NCI-H526 treated with DMSO at 0.1 percent for 48 hours (cell line): ENCODE results near the gene GPR37L1.
"Not testable (repeated sequence)": the region's sequence is repeated elsewhere in the genome, so short reads cannot be mapped to it uniquely, and the experiment has no call there.

Source experiments
- DNase-seq: peaks from one replicate; lab custom pipeline; 2025; lab: John Stamatoyannopoulos, UW

The GPR37L1 gene

DNA sequence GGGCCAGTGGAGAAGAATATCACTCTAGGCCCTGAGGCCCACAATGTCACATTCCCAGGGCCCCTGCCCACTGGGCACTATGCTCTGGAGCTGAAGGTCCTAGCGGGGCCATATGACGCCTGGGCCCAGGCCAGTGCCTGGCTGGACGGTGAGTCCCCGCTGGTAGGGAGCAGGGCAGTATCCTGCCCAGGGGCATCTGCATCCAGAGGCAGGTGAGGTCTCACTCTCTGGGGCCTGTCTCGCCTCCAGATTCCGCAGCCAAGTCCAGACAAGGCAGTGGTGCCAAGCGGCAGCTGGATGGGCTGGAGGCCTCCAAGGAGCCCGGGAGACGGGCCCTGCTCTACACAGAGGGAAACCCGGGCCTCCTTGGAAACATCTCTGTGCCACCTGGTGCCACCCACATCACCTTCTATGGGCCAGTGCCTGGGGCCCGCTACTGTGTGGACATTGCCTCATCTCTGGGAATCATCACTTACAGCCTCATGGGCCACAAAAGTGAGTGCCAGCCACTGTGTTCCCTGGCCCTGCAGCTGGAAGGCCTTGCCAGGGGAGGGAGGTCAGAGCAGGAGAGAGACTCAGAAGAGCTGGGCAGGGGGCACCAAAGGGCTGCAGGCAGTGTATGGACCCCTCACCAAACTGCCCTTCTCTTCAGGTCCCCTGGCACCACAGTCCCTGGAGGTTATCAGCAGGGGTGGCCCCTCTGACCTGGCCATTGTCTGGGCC is 48.7 kb downstream of the GPR37L1 start:
- DNase-seq = no peak

DNA sequence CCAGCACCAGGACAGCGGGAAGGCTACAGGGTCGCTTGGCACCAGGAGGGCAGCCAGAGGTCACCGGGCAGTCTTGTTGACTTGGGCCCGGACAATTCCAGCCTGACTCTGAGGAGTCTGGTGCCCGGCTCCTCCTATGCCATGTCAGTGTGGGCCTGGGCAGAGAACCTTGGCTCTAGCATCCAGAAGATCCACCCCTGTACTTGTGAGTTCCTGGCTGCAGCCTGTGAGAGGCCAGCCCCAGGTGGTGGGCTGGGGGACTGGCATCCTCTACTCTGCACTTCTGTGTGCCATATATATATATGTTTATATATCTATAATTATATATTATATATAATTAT is 49.3 kb downstream of the GPR37L1 start:
- DNase-seq = no peak

DNA sequence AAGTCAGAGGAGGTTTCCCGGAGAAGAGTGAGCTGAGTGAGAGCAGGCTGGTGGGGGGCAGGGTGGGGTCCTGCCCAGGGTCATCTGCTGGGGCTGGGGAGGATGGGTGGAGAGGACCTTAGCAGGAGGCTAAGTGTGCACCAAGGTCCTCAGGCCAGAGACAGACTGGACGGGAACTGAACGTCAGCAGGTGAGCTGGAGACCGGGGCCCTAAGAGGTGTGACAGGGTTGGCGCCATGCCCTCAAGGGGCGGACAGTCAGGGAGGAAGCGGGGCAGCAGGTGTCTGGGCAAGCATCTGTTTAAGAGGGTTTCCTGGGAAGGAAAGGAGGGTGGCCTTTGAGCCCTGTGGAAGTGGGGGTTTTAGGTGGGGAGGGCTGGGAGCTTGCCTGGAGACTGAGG is 51.3 kb downstream of the GPR37L1 start:
- DNase-seq = no peak

DNA sequence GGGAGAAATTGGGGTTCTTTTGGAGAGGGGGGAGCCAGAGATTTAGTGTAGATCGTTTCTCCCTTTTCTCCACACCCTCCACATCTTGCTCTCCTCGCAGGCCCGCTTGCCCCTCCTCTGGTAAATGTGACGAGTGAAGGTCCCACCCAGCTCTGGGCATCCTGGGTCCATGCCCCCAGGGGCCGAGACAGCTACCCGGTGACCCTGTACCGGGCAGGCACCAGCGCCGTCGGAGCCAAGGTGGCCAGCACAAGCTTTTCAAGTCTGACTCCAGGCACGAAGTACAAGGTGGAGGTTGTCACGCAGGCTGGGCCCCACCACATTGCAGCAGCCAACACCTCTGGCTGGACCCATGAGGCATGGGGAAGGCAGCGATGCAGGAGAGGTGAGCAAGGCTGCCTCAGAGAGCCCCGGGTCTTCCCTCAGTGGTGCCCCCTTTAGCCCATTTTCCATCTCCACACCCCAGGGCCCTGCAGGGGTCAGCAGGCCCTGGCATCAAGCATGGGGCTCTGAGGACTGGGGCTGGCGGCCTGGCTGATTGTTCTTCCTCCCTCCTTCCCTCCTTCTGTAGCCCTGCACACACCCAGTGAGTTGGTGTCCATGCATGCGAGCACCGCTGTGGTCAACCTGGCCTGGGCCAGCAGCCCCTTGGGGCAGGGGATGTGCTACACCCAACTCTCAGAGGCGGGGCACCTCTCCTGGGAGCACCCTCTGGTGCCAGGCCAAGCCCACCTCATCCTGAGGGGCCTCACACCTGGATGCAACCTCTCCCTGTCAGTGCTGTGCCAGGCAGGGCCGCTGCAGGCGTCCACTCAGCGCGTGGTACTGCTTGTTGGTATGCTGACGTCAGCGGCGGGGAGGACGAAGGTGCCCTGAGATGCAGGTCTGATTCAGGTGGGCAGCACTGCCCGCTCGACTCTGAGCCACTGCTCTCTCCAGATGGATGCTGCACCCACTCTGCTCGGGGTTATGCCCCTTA is 54.5 kb downstream of the GPR37L1 start:
- no peak for DNase-seq

DNA sequence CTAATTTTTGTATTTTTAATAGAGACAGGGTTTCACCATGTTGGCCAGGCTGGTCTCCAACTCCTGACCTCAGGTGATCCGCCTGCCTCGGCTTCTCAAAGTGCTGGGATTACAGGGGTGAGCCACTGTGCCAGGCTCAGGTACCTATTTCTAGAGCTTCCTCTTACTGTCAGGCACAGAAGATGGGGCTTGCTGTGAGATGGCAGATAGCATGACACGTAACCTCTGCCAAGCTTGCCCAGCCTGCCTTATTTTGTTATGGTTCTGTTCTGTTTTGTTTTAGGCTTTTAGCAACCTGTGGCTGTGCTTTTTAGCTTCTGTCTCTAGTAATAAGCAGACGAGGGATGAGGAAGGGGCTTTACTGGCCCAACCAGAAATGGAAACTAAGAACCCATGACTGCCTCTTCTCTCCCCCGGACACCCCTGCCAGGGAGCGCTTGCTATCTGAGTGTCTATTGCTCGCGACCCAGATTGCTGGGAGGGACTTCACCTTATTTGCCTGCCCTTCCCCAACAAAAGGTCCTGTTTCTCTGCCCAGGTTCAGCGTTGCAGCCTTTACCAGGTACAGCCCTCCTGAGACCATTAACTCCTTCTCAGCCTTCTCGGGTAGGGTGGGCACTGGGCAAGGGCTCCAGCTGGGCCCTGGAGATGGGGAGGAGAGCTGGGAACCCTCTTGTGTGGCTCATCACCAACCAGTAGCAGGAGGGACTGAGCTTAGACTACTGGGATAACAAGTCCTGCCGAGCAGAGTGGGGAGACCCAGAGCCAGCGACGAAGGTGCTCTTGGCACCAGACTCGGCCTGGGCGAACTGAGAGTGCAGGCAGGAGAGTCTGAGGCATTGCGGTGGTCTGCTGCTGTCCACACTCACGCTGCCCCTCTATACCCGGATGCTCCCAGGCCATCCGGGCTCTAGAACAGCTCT is 57.4 kb downstream of the GPR37L1 start:
- no peak for DNase-seq

DNA sequence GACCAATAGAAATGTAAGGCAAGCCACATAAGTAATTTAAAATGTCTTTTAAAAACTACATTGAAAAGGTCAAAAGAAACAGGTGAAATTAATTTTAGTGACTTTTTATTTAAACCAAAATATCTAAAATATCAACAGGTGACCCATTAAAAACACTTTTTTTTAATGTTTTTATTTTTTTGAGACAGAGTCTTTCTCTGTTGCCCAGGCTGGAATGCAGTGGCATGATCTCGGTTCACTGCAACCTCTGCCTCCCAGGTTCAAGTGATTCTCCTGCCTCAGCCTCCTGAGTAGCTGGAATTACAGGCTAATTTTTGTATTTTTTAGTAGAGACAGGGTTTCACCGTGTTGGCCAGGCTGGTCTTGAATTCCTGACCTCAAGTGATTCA is 58.0 kb downstream of the GPR37L1 start:
- DNase-seq = not testable (repeated sequence)

DNA sequence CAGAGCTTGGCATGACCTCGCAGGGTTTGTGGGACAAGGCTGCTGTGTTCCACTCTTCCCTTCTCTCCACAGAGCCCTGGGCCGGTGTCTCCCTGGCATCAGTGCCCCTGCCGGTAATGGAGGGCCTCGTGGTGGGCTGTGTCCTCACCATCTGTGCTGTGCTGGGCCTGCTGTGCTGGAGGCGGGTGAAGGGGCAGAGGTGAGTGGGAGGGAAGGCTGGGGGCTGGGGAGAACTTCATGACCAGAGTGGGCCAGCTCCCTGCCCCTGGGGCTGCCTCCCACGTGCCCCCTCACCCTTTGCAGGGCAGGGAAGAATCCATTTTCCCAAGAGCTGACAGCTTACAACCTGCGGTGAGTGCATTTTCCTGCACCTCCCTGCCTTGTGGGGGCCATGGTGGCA is 58.9 kb downstream of the GPR37L1 start:
- DNase-seq = no peak

DNA sequence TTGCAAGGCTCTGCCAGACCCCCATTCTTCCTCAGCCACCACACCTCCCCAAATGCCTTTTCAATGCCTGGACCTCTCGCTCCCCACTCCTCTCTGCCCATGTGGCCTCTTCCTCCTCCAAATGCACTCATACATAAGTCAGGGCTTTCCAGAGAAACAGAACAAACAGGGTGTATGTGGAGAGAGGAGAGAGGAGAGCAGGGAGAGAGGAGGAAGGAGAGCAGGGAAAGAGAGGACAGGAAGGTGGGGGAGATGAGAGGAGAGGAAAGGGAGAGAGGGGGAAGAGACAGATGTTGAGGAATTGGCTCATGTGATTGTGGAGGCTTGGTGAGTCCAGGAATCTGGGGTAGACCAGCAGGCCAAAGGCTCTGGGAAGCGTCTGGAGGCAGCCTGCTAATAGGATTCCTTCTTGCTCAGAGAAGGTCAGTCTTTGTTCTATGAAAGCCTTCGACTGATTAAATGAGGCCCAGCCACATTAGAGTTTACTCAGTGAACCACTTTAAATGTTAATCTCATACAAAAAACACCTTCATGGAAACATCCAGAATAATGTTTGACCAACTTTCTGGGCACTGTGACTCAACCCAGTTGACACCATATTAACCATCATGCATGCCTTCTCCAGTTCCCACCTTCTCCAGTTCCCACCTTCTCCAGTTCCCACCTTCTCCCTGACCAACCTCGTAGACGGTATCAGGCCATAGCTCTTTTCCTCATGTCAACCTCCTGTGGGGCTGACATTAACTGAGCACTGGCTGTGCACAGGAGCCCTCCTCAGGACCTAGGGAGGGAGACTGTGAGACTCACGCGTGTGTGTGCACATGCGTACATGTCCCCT is 59.5 kb downstream of the GPR37L1 start:
- DNase-seq = no peak
